Measurements from ENCODE around the gene SARNP. TPM values are rescaled to one million over a fixed set of nuclear protein-coding genes. Genes with fewer than 3 reads are reported as not detected.
"Not testable (repeated sequence)": the region's sequence is repeated elsewhere in the genome, so short reads cannot be mapped to it uniquely, and the experiment has no call there.

The SARNP gene
- total and polyA plus RNA-seq, 4 donors: 19.1 to 34.2 (median 25.6) TPM

DNA sequence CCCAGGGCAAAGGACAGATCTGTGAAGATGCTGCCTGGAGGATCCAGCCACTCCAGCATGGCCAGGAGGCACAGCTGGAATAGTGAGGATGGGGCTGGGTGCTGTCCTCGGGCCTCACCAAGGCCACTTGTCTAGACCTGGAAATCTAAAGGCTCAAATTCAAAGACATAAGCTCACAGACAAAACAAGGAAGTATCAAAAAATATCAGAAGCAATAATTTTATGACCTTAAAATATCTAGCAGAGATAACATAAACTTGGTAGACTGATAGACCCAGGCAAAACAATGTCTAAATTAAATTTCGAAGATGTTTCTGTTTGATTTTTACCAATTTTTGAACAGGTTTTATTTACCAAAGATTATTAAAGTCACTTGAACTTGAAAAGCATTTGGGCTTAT is 47.8 kb upstream of the SARNP start:
- Histone ChIP-seq H3K4me3 (ENCODE audit: low read depth in 1 of 3, low read length in 3 of 3) (no peak overlapping the region), H3K36me3 (ENCODE audit: control insufficient read depth in 4 of 4, insufficient read depth in 3 of 4, low read depth in 1 of 4, low read length in 3 of 4) (no peaks in the 10 kb centered on the region), H3K27me3 (ENCODE audit: control insufficient read depth in 4 of 4, insufficient read depth in 4 of 4, low read length in 3 of 4) (no peaks in the 10 kb centered on the region), H3K9me3 (ENCODE audit: control insufficient read depth in 4 of 4, low read length in 3 of 4) (no peaks in the 10 kb centered on the region), H3K9ac (ENCODE audit: low read depth in 1 of 2, low read length in 2 of 2) (no peak overlapping the region), H3K4me1 (ENCODE audit: control insufficient read depth in 4 of 4, insufficient read depth in 4 of 4, low read length in 3 of 4) (no peaks in the 10 kb centered on the region), H3K27ac (ENCODE audit: low read depth in 1 of 2, low read length in 2 of 2) (no peak overlapping the region)
- WGBS: 90% methylated on average over 2 of the region's 2 CpGs
- no peak for TF ChIP-seq GABPA (IDR thresholded peaks at IDR 0.05 in 1 of 2, conservative IDR thresholded peaks at IDR 0.05 in 1 of 2)
- TF ChIP-seq, protein P1, sequence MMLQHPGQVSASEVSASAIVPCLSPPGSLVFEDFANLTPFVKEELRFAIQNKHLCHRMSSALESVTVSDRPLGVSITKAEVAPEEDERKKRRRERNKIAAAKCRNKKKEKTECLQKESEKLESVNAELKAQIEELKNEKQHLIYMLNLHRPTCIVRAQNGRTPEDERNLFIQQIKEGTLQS (IDR thresholded peaks at IDR 0.05): no peak
- no peak for TF ChIP-seq RXRA (IDR thresholded peaks at IDR 0.05)
- TF ChIP-seq SP1 (IDR thresholded peaks at IDR 0.05): no peak
- no peak for TF ChIP-seq HNF4A (conservative IDR thresholded peaks at IDR 0.05)
- TF ChIP-seq JUND (IDR thresholded peaks at IDR 0.05): no peak
- TF ChIP-seq, protein P2, sequence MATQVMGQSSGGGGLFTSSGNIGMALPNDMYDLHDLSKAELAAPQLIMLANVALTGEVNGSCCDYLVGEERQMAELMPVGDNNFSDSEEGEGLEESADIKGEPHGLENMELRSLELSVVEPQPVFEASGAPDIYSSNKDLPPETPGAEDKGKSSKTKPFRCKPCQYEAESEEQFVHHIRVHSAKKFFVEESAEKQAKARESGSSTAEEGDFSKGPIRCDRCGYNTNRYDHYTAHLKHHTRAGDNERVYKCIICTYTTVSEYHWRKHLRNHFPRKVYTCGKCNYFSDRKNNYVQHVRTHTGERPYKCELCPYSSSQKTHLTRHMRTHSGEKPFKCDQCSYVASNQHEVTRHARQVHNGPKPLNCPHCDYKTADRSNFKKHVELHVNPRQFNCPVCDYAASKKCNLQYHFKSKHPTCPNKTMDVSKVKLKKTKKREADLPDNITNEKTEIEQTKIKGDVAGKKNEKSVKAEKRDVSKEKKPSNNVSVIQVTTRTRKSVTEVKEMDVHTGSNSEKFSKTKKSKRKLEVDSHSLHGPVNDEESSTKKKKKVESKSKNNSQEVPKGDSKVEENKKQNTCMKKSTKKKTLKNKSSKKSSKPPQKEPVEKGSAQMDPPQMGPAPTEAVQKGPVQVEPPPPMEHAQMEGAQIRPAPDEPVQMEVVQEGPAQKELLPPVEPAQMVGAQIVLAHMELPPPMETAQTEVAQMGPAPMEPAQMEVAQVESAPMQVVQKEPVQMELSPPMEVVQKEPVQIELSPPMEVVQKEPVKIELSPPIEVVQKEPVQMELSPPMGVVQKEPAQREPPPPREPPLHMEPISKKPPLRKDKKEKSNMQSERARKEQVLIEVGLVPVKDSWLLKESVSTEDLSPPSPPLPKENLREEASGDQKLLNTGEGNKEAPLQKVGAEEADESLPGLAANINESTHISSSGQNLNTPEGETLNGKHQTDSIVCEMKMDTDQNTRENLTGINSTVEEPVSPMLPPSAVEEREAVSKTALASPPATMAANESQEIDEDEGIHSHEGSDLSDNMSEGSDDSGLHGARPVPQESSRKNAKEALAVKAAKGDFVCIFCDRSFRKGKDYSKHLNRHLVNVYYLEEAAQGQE (IDR thresholded peaks at IDR 0.05): no peak
- TF ChIP-seq EGR1 (IDR thresholded peaks at IDR 0.05; ENCODE audit: low read depth in 2 of 2): no peak
- DNase-seq (ENCODE audit: low spot score): no peak

DNA sequence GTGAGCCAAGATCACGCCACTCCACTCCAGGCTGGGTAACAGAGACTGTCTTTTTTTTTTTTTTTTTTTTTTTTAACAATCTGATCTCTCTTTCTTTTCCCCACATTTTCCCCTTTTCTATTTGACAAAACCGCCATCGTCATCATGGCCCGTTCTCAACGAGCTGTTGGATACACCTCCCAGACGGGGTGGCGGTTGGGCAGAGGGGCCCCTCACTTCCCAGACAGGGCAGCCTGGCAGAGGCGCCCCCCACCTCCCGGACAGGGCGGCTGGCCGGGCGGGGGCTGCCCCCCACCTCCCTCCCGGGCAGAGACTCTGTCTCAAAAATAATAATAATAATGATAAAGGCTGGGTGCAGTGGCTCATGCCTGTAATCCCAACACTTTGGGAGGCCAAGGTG is 45.4 kb upstream of the SARNP start:
- not testable (repeated sequence) for H3K4me3 ChIP-seq (ENCODE audit: low read depth in 1 of 3, low read length in 3 of 3); DNase-seq (ENCODE audit: low spot score); H3K36me3 ChIP-seq (ENCODE audit: control insufficient read depth in 4 of 4, insufficient read depth in 3 of 4, low read depth in 1 of 4, low read length in 3 of 4); H3K27ac ChIP-seq (ENCODE audit: low read depth in 1 of 2, low read length in 2 of 2); H3K9me3 ChIP-seq (ENCODE audit: control insufficient read depth in 4 of 4, low read length in 3 of 4); H3K4me1 ChIP-seq (ENCODE audit: control insufficient read depth in 4 of 4, insufficient read depth in 4 of 4, low read length in 3 of 4); H3K27me3 ChIP-seq (ENCODE audit: control insufficient read depth in 4 of 4, insufficient read depth in 4 of 4, low read length in 3 of 4); H3K9ac ChIP-seq (ENCODE audit: low read depth in 1 of 2, low read length in 2 of 2)
- 97% methylated on average over 13 of the region's 13 CpGs for whole genome bisulfite sequencing

DNA sequence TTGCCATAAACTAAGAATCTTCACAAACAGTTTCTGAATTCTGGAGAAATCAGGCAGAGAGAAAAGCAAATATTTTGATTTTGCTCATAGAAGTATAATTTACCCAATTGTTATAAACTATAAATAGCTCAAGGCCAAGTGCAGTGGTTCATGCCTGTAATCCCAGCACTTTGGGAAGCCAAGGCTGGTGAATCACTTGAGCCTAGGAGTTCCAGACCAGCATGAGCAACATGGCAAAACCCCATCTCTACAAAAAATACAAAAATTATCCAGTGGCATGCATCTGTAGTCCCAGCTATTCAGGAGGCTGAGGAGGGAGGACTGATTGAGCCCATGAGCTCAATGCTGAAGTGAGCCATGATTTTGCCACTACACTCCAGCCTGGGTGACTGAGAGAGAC is 44.8 kb upstream of the SARNP start:
- no peak overlapping the region for H3K9ac ChIP-seq (ENCODE audit: low read depth in 1 of 2, low read length in 2 of 2)
- no peaks in the 10 kb centered on the region for H3K9me3 ChIP-seq (ENCODE audit: control insufficient read depth in 4 of 4, low read length in 3 of 4)
- no peaks in the 10 kb centered on the region for H3K36me3 ChIP-seq (ENCODE audit: control insufficient read depth in 4 of 4, insufficient read depth in 3 of 4, low read depth in 1 of 4, low read length in 3 of 4)
- TF ChIP-seq, protein P3, sequence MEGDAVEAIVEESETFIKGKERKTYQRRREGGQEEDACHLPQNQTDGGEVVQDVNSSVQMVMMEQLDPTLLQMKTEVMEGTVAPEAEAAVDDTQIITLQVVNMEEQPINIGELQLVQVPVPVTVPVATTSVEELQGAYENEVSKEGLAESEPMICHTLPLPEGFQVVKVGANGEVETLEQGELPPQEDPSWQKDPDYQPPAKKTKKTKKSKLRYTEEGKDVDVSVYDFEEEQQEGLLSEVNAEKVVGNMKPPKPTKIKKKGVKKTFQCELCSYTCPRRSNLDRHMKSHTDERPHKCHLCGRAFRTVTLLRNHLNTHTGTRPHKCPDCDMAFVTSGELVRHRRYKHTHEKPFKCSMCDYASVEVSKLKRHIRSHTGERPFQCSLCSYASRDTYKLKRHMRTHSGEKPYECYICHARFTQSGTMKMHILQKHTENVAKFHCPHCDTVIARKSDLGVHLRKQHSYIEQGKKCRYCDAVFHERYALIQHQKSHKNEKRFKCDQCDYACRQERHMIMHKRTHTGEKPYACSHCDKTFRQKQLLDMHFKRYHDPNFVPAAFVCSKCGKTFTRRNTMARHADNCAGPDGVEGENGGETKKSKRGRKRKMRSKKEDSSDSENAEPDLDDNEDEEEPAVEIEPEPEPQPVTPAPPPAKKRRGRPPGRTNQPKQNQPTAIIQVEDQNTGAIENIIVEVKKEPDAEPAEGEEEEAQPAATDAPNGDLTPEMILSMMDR (IDR thresholded peaks at IDR 0.05; ENCODE audit: low read depth, low read length, missing input control): no peak
- no peak for TF ChIP-seq HNF4G (IDR thresholded peaks at IDR 0.05)
- TF ChIP-seq, protein P1 (IDR thresholded peaks at IDR 0.05): no peak
- TF ChIP-seq FOXA2 (IDR thresholded peaks at IDR 0.05): no peak
- TF ChIP-seq, protein P4, sequence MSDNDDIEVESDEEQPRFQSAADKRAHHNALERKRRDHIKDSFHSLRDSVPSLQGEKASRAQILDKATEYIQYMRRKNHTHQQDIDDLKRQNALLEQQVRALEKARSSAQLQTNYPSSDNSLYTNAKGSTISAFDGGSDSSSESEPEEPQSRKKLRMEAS (IDR thresholded peaks at IDR 0.05): no peak
- TF ChIP-seq FOXA1 (IDR thresholded peaks at IDR 0.05): no peak
- TF ChIP-seq, protein P2 (IDR thresholded peaks at IDR 0.05): no peak
- no peak for TF ChIP-seq NR2F2 (IDR thresholded peaks at IDR 0.05)
- no peak for TF ChIP-seq RXRA (IDR thresholded peaks at IDR 0.05)
- no peaks in the 10 kb centered on the region for H3K4me1 ChIP-seq (ENCODE audit: control insufficient read depth in 4 of 4, insufficient read depth in 4 of 4, low read length in 3 of 4)
- DNase-seq (ENCODE audit: low spot score): no peak
- no peak overlapping the region for H3K27ac ChIP-seq (ENCODE audit: low read depth in 1 of 2, low read length in 2 of 2)
- H3K4me3 ChIP-seq (ENCODE audit: low read depth in 1 of 3, low read length in 3 of 3): no peak overlapping the region
- no peaks in the 10 kb centered on the region for H3K27me3 ChIP-seq (ENCODE audit: control insufficient read depth in 4 of 4, insufficient read depth in 4 of 4, low read length in 3 of 4)
